ENCODE results near the gene LTBP4.
A peak's percentile ranks its signal among the peaks of the same experiment; 100 is the strongest.

LTBP4 gene

GRCh38 chr19:40596608-40597328, 4.4 kb upstream of the LTBP4 start:
- DNase-seq (ENCODE audit: low read depth), result no peak

- no peak for DNase-seq (ENCODE audit: low read depth)
Measured at GRCh38 chr19:40597329-40597838, 3.8 kb upstream of the LTBP4 start.

GRCh38 chr19:40598121-40598917, 2.9 kb upstream of the LTBP4 start:
- peak; percentile 76 for DNase-seq (ENCODE audit: low read depth)

- no peak for DNase-seq (ENCODE audit: low read depth)
Measured at GRCh38 chr19:40598918-40599307, 2.3 kb upstream of the LTBP4 start.

GRCh38 chr19:40599331-40599901, 1.8 kb upstream of the LTBP4 start:
- DNase-seq (ENCODE audit: low read depth), result no peak

GRCh38 chr19:40599902-40600569, 1.1 kb upstream of the LTBP4 start:
- no peak for DNase-seq (ENCODE audit: low read depth)

GRCh38 chr19:40600570-40601133, 517 bp upstream of the LTBP4 start:
- no peak for DNase-seq (ENCODE audit: low read depth)

- DNase-seq (ENCODE audit: low read depth), result no peak
Measured at GRCh38 chr19:40603071-40603388, 1.9 kb downstream of the LTBP4 start.

GRCh38 chr19:40603389-40604170, 2.4 kb downstream of the LTBP4 start:
- no peak for DNase-seq (ENCODE audit: low read depth)

GRCh38 chr19:40604171-40604646, 3.0 kb downstream of the LTBP4 start:
- no peak for DNase-seq (ENCODE audit: low read depth)

GRCh38 chr19:40604647-40605215, 3.6 kb downstream of the LTBP4 start:
- no peak for DNase-seq (ENCODE audit: low read depth)

GRCh38 chr19:40605216-40605971, 4.2 kb downstream of the LTBP4 start:
- DNase-seq (ENCODE audit: low read depth), result no peak

GRCh38 chr19:40607311-40608239, 6.4 kb downstream of the LTBP4 start:
- no peak for DNase-seq (ENCODE audit: low read depth)

GRCh38 chr19:40608240-40608621, 7.1 kb downstream of the LTBP4 start:
- DNase-seq (ENCODE audit: low read depth), result no peak

GRCh38 chr19:40608957-40609356, 7.8 kb downstream of the LTBP4 start:
- DNase-seq (ENCODE audit: low read depth), result no peak

GRCh38 chr19:40609561-40610395, 8.6 kb downstream of the LTBP4 start:
- DNase-seq (ENCODE audit: low read depth), result no peak

- no peak for DNase-seq (ENCODE audit: low read depth)
Measured at GRCh38 chr19:40610396-40611064, 9.4 kb downstream of the LTBP4 start.

GRCh38 chr19:40611096-40611495, 9.9 kb downstream of the LTBP4 start:
- no peak for DNase-seq (ENCODE audit: low read depth)
